H9 (cell line): ENCODE measurements around the gene MLH1. TPM values are rescaled to one million over a fixed set of nuclear protein-coding genes. Genes with fewer than 3 reads are reported as not detected.

Source experiments
- DNase-seq: peaks from one replicate; pipeline ENCODE4 v3.0.0-alpha.2; 2017
- H2AFZ ChIP-seq: one replicate; pipeline ENCODE4 v1.6.1; 2013; ENCODE audit warnings: mild to moderate bottlenecking, low read length, control low read depth, moderate library complexity
- H2AK5ac ChIP-seq: 2 replicates; pipeline ENCODE4 v1.6.1; 2013; ENCODE audit warnings: low read length, control low read depth, mixed read lengths; ENCODE audit not compliant: insufficient read length
- H2BK120ac ChIP-seq: one replicate; pipeline ENCODE4 v1.6.1; 2013; ENCODE audit warnings: low read depth, mild to moderate bottlenecking, low read length, control low read depth, inconsistent platforms; ENCODE audit not compliant: poor library complexity, severe bottlenecking
- H2BK12ac ChIP-seq: 2 replicates; pipeline ENCODE4 v1.6.1; 2013; ENCODE audit warnings: low read length, control low read depth, mixed read lengths, low read depth; ENCODE audit not compliant: insufficient read length
- H2BK15ac ChIP-seq: 2 replicates; pipeline ENCODE4 v1.6.1; 2013; ENCODE audit warnings: low read depth, low read length, control low read depth
- H2BK20ac ChIP-seq: one replicate; pipeline ENCODE4 v1.6.1; 2013; ENCODE audit warnings: low read depth, mild to moderate bottlenecking, low read length, control low read depth, inconsistent platforms; ENCODE audit not compliant: poor library complexity, severe bottlenecking
- H2BK5ac ChIP-seq: 2 replicates; pipeline ENCODE4 v1.6.1; 2013; ENCODE audit warnings: low read length, control low read depth, mixed read lengths; ENCODE audit not compliant: insufficient read length
- H3K14ac ChIP-seq: 2 replicates; pipeline ENCODE4 v1.6.1; 2013; ENCODE audit warnings: low read length, control low read depth; ENCODE audit not compliant: insufficient read depth
- H3K18ac ChIP-seq: 2 replicates; pipeline ENCODE4 v1.6.1; 2013; ENCODE audit warnings: low read depth, mild to moderate bottlenecking, mixed read lengths, low read length, control low read depth; ENCODE audit not compliant: insufficient read length
- H3K23ac ChIP-seq: 2 replicates; pipeline ENCODE4 v1.6.1; 2013; ENCODE audit warnings: low read length, control low read depth, mixed read lengths, low read depth; ENCODE audit not compliant: insufficient read length
- H3K23me2 ChIP-seq: 2 replicates; pipeline ENCODE4 v1.6.1; 2013; ENCODE audit warnings: low read depth, mild to moderate bottlenecking, mixed read lengths, low read length, control low read depth; ENCODE audit not compliant: insufficient read length, poor library complexity, severe bottlenecking
- H3K27ac ChIP-seq: 2 replicates; pipeline ENCODE4 v1.5.1; 2013; ENCODE audit warnings: low read length, control low read depth, mixed read lengths, low read depth; ENCODE audit not compliant: insufficient read length
- H3K27me3 ChIP-seq: 2 replicates; pipeline ENCODE4 v1.6.1; 2013; ENCODE audit warnings: low read length, control low read depth, inconsistent platforms; ENCODE audit not compliant: insufficient read depth
- H3K4ac ChIP-seq: 2 replicates; pipeline ENCODE4 v1.6.1; 2013; ENCODE audit warnings: low read depth, mild to moderate bottlenecking, control low read depth, inconsistent platforms, low read length, moderate library complexity
- H3K4me1 ChIP-seq: 2 replicates; pipeline ENCODE4 v1.6.1; 2013; ENCODE audit warnings: low read length, control low read depth, inconsistent platforms; ENCODE audit not compliant: insufficient read depth
- H3K4me2 ChIP-seq: 2 replicates; pipeline ENCODE4 v1.6.1; 2013; ENCODE audit warnings: low read length, control low read depth, mixed read lengths; ENCODE audit not compliant: insufficient read length, insufficient read depth
- H3K56ac ChIP-seq: 2 replicates; pipeline ENCODE4 v1.6.1; 2013; ENCODE audit warnings: low read depth, mild to moderate bottlenecking, mixed read lengths, low read length, control low read depth; ENCODE audit not compliant: insufficient read length
- H3K79me1 ChIP-seq: 2 replicates; pipeline ENCODE4 v1.6.1; 2013; ENCODE audit warnings: low read depth, mild to moderate bottlenecking, moderate library complexity, low read length, control low read depth, inconsistent platforms; ENCODE audit not compliant: insufficient read depth, poor library complexity, severe bottlenecking
- H3K79me2 ChIP-seq: 2 replicates; pipeline ENCODE4 v1.6.1; 2013; ENCODE audit warnings: low read length, control low read depth, inconsistent platforms; ENCODE audit not compliant: insufficient read depth
- H3K9ac ChIP-seq: 2 replicates; pipeline ENCODE4 v1.6.1; 2013; ENCODE audit warnings: low read length, control low read depth, mixed read lengths; ENCODE audit not compliant: insufficient read length; ENCODE audit errors: extremely low read depth
- H3K9me3 ChIP-seq: one replicate; pipeline ENCODE4 v1.6.1; 2013; ENCODE audit warnings: low read depth, low read length, inconsistent platforms; ENCODE audit not compliant: control insufficient read depth
- H3T11ph ChIP-seq: one replicate; pipeline ENCODE4 v1.6.1; 2013; ENCODE audit warnings: mild to moderate bottlenecking, low read length, control low read depth, inconsistent platforms
- H4K20me1 ChIP-seq: one replicate; pipeline ENCODE4 v1.6.1; 2013; ENCODE audit not compliant: control insufficient read depth, insufficient read length, insufficient read depth
- H4K5ac ChIP-seq: 2 replicates; pipeline ENCODE4 v1.6.1; 2013; ENCODE audit warnings: low read depth, mild to moderate bottlenecking, mixed read lengths, low read length, control low read depth; ENCODE audit not compliant: insufficient read length
- H4K8ac ChIP-seq: replicated peaks from 2 replicates; pipeline ENCODE4 v1.6.1; 2013; ENCODE audit warnings: low read length, control low read depth, mixed read lengths, low read depth; ENCODE audit not compliant: insufficient read length
- H4K91ac ChIP-seq: 2 replicates; pipeline ENCODE4 v1.6.1; 2013; ENCODE audit warnings: low read depth, mild to moderate bottlenecking, moderate library complexity, mixed read lengths, low read length, control low read depth; ENCODE audit not compliant: insufficient read length
- H3K27ac Mint-ChIP-seq, 3 experiments: 2 replicates in 2 of 3; 3 replicates in 1 of 3; pipeline ENCODE4 v1.8.0; 2020 to 2021; ENCODE audit warnings: mixed read lengths in 3 of 3, mild to moderate bottlenecking in 1 of 3, moderate library complexity in 1 of 3
- H3K27me3 Mint-ChIP-seq: 2 replicates; pipeline ENCODE4 v1.8.0; 2021; ENCODE audit warnings: low read depth, mild to moderate bottlenecking, moderate library complexity, mixed read lengths
- H3K36me3 Mint-ChIP-seq, 3 experiments: 2 replicates in 2 of 3; 3 replicates in 1 of 3; pipeline ENCODE4 v1.8.0; 2020 to 2021; ENCODE audit warnings: low read depth in 3 of 3, mixed read lengths in 3 of 3; ENCODE audit not compliant: insufficient read depth in 1 of 3
- H3K4me1 Mint-ChIP-seq, 2 experiments: 2 replicates each; pipeline ENCODE4 v1.8.0; 2020; ENCODE audit warnings: mixed read lengths in 2 of 2
- H3K4me3 Mint-ChIP-seq, 2 experiments: 2 replicates in 1 of 2; 3 replicates in 1 of 2; pipeline ENCODE4 v1.8.0; 2020 to 2021; ENCODE audit warnings: mild to moderate bottlenecking in 2 of 2, mixed read lengths in 2 of 2, moderate library complexity in 1 of 2
- H3K9me3 Mint-ChIP-seq, 2 experiments: 2 replicates in 1 of 2; 3 replicates in 1 of 2; pipeline ENCODE4 v1.8.0; 2020; ENCODE audit warnings: mild to moderate bottlenecking in 2 of 2, mixed read lengths in 2 of 2, moderate library complexity in 1 of 2
- WGBS: extraction: QIAGEN DNeasy Blood & Tissue Kit; methylation state at CpG from one replicate; pipeline ENCODE4 v1.1.7; 2013; ENCODE audit warnings: missing lambda C conversion rate, low lambda C conversion rate, mixed read lengths; ENCODE audit not compliant: insufficient read length; ENCODE audit errors: extremely low coverage; 5-methylcytosine and 5-hydroxymethylcytosine counted together
- total RNA-seq: library from RNA; stranded (reverse); gene quantifications from 2 replicates; pipeline ENCODE4 v1.2.1, GENCODE V29; 2021
- TF ChIP-seq, protein P1 (sequence below): fragments of 200-600 bp; sonication (generic); conservative IDR thresholded peaks from 3 replicates; pipeline ENCODE4 v1.8.0; 2021; ENCODE audit warnings: antibody characterized with exemption, mild to moderate bottlenecking

MLH1 gene
- total RNA-seq, 1 experiment from 2014 or later: 45.1 TPM

GRCh38 chr3:37058117-37058516 is 64.8 kb downstream of the MLH1 start:
- Histone ChIP-seq H3K23me2 (no peaks in the 10 kb centered on the region), H3K4me2 (no peak overlapping the region), H3K23ac (no peak overlapping the region), H3K9ac (no peak overlapping the region), H4K8ac (no peak overlapping the region), H3K27ac (no peak overlapping the region), H3K56ac (no peak overlapping the region), H2AK5ac (no peak overlapping the region), H3K18ac (no peak overlapping the region), H3K14ac (no peak overlapping the region), H2BK120ac (no peak overlapping the region), H3K27me3 (no peaks in the 10 kb centered on the region), H3T11ph (no peak overlapping the region), H4K5ac (no peak overlapping the region), H2BK20ac (no peak overlapping the region), H2AFZ (no peak overlapping the region), H3K4me1 (no peaks in the 10 kb centered on the region), H2BK12ac (no peak overlapping the region), H2BK5ac (no peak overlapping the region), H3K79me2 (no peaks in the 10 kb centered on the region), H3K9me3 (no peaks in the 10 kb centered on the region), H2BK15ac (no peak overlapping the region), H3K4ac (no peak overlapping the region), H4K91ac (no peak overlapping the region), H4K20me1 (no peaks in the 10 kb centered on the region), H3K79me1 (no peaks in the 10 kb centered on the region)
- no CpG with 5 or more reads among the region's 5 CpGs for WGBS
- Mint-ChIP-seq H3K4me3 (no peak overlapping the region), H3K27ac (no peak overlapping the region), H3K4me1 (no peaks in the 10 kb centered on the region), H3K27me3 (no peaks in the 10 kb centered on the region), H3K36me3 (peaks cover 3 to 64% (median 28%) of the 10 kb centered on the region in 3 experiments; a peak in 6 of 7 replicates), H3K9me3 (no peaks in the 10 kb centered on the region)
- DNase-seq: no peak
- TF ChIP-seq, protein P1, sequence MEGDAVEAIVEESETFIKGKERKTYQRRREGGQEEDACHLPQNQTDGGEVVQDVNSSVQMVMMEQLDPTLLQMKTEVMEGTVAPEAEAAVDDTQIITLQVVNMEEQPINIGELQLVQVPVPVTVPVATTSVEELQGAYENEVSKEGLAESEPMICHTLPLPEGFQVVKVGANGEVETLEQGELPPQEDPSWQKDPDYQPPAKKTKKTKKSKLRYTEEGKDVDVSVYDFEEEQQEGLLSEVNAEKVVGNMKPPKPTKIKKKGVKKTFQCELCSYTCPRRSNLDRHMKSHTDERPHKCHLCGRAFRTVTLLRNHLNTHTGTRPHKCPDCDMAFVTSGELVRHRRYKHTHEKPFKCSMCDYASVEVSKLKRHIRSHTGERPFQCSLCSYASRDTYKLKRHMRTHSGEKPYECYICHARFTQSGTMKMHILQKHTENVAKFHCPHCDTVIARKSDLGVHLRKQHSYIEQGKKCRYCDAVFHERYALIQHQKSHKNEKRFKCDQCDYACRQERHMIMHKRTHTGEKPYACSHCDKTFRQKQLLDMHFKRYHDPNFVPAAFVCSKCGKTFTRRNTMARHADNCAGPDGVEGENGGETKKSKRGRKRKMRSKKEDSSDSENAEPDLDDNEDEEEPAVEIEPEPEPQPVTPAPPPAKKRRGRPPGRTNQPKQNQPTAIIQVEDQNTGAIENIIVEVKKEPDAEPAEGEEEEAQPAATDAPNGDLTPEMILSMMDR: no peak
